Right lobe of liver (tissue), 4 donors: ENCODE measurements around the gene AKAP13.

ENCODE experiments used
- POLR2A ChIP-seq: fragments of 450-650 bp; IDR thresholded peaks from one replicate; pipeline ENCODE4 v1.6.1; 2017; ENCODE audit warnings: antibody characterized with exemption, mild to moderate bottlenecking
- TF ChIP-seq, protein P1 (sequence below), 4 donors: fragments of 200-600 bp in 3 of 4; fragments of 450-650 bp in 1 of 4; IDR thresholded peaks; one replicate each; pipeline versions ENCODE4 v1.5.1 to v1.8.0; 2016 to 2022; ENCODE audit warnings: antibody characterized with exemption in 4 of 4, mild to moderate bottlenecking in 2 of 4
- donor health status: DM: no; HTN: no; CAD: no.
- donor health status: DM: no; HTN: no; CAD: no.
- donor health status: DM: no; HTN: yes; CAD: no.

DNA sequence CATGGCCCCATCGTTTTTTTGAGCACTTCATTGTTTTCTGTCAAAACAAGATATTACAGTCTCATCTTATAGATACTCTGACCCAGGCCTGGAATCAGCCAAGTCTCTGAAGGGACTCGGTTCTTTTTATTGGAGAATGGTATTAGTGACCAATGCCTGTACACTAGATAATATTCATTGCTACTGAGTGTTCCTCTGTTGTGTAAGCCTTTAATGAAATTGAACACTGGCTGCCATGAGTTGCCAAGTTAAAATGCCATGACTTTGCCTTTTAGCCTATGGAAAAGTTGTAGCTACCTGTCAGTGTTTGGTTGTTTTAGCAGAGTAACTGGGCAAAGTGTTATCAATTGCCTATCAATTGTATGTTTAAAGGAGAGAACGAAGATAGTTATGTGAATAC lies 134.0 kb downstream of the AKAP13 start:
- TF ChIP-seq, protein P1, sequence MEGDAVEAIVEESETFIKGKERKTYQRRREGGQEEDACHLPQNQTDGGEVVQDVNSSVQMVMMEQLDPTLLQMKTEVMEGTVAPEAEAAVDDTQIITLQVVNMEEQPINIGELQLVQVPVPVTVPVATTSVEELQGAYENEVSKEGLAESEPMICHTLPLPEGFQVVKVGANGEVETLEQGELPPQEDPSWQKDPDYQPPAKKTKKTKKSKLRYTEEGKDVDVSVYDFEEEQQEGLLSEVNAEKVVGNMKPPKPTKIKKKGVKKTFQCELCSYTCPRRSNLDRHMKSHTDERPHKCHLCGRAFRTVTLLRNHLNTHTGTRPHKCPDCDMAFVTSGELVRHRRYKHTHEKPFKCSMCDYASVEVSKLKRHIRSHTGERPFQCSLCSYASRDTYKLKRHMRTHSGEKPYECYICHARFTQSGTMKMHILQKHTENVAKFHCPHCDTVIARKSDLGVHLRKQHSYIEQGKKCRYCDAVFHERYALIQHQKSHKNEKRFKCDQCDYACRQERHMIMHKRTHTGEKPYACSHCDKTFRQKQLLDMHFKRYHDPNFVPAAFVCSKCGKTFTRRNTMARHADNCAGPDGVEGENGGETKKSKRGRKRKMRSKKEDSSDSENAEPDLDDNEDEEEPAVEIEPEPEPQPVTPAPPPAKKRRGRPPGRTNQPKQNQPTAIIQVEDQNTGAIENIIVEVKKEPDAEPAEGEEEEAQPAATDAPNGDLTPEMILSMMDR (IDR thresholded peaks at IDR 0.05) = no peak
- TF ChIP-seq POLR2A = no peak
